Stimulated activated effector memory CD8-positive, alpha-beta T cell treated with anti-CD3 and anti-CD28 coated beads, Interleukin-12 subunit alpha, Interleukin-12 subunit beta, amount 100 ng/mL, for 72 hours (primary cell): ENCODE data around the gene RABGAP1L.
A peak's percentile ranks its signal among the peaks of the same experiment; 100 is the strongest.
"Not testable (repeated sequence)": the region's sequence is repeated elsewhere in the genome, so short reads cannot be mapped to it uniquely, and the experiment has no call there.

ENCODE experiments used
- ATAC-seq: fragments of 150-1000 bp; cut with Tn5 transposase; 2 replicates; pipeline ENCODE4 v1.10.0; 2021
- DNase-seq, 2 donors: peaks; one replicate each; pipeline ENCODE4 v3.0.0; 2021 to 2022; ENCODE audit warnings: low spot score in 2 of 2
- H3K27ac Mint-ChIP-seq: one replicate; pipeline ENCODE4 v1.8.0; 2022; ENCODE audit warnings: mild to moderate bottlenecking, mixed read lengths
- H3K36me3 Mint-ChIP-seq: one replicate; pipeline ENCODE4 v1.8.0; 2022; ENCODE audit warnings: mild to moderate bottlenecking, mixed read lengths
- H3K4me1 Mint-ChIP-seq: one replicate; pipeline ENCODE4 v1.8.0; 2022; ENCODE audit warnings: mixed read lengths
- H3K4me3 Mint-ChIP-seq: one replicate; pipeline ENCODE4 v1.8.0; 2022; ENCODE audit warnings: mild to moderate bottlenecking, mixed read lengths
- H3K9me3 Mint-ChIP-seq: one replicate; pipeline ENCODE4 v1.8.0; 2022; ENCODE audit warnings: mixed read lengths

Gene RABGAP1L

DNA sequence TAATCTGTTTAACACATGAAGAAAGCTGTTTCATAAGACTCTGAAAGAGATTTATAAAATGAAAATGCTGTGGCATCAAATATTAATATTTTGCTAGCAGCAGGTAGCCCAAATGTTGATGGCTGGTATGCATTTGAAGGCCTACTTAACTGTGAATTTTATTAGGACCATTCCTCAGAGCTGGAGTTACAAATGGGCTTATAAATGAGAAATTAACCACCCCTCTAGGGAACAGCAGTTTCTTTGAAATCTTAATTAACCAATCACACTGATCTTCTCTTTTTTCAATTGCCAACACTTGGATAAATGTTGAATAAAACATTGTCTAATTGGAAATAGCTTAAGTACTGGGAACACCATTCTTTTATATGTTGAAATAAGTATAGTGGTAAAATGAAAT, 418.4 kb downstream of the RABGAP1L start:
- Mint-ChIP-seq H3K27ac (no peak overlapping the region), H3K36me3 (no peaks in the 10 kb centered on the region), H3K4me3 (no peak overlapping the region), H3K9me3 (peaks cover 11% of the 10 kb centered on the region), H3K4me1 (no peaks in the 10 kb centered on the region)
- ATAC-seq = no peak
- DNase-seq = no peak

DNA sequence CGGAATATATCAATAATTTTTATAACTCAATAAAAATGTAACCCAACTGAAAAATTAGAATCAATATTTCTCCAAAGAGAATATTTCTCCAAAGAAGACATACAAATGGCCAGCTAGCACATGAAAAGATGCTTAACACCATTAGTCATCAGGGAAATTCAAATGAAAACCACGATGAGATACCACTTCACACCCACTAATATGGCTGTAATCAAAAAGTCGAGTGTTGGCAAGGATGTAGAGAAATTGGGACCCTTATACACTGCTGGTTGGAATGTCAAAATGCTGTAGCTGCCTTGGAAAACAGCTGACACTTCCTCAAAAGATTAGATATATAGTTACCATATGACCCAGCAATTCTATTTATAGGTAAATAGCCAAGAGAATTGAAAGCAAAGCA, 421.5 kb downstream of the RABGAP1L start:
- no peak overlapping the region for H3K4me3 Mint-ChIP-seq
- no peaks in the 10 kb centered on the region for H3K36me3 Mint-ChIP-seq
- no peak for DNase-seq

DNA sequence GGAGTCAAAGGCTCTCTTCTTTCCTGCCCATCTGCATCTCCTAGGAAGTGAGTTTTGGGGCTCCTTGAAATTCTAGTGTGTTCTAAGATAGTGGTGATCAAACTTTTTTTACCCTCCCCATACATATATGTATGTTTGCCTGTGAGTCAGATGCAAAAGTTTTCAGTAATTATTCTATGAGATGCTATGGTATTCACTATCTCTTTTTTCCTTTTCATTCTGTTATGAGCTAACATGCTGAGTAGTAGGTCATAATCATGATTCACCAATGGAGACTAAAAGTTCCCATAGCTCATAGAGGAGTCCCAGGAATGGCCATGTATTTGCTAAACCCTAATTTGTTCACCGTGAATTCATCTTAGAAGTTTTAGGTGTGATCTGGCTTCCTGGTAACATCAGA, 424.0 kb downstream of the RABGAP1L start:
- H3K9me3 Mint-ChIP-seq = peaks cover 3% of the 10 kb centered on the region
- no peak overlapping the region for H3K4me3 Mint-ChIP-seq
- no peak for ATAC-seq
- DNase-seq = no peak
- peak overlapping the region; percentile 13 for H3K27ac Mint-ChIP-seq
- H3K36me3 Mint-ChIP-seq = no peaks in the 10 kb centered on the region
- H3K4me1 Mint-ChIP-seq = no peaks in the 10 kb centered on the region

More for the DNA sequence above, 421.5 kb downstream of the RABGAP1L start:
- Mint-ChIP-seq H3K4me1 (no peaks in the 10 kb centered on the region), H3K9me3 (peaks cover 7% of the 10 kb centered on the region), H3K27ac (no peak overlapping the region)
- ATAC-seq = no peak

DNA sequence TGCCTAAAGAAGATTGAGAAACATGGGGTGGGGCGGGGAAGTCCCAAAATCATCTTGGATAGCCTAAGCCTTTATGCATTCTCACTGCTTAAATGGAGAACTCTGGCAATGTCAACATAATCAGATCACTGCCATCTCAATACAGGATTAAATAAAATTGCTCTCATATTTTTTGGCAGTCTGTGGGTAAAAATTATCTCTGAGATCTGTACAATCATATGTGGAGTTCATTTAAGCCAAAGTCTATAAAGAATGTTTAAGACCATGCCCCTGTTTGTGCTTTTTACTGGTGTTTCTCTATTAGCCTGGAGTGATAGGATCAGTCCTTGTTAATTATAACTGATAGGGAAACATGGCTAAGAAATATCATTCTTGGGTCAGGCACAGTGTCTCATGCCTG, 424.8 kb downstream of the RABGAP1L start:
- H3K36me3 Mint-ChIP-seq = no peaks in the 10 kb centered on the region
- peaks cover 5% of the 10 kb centered on the region for H3K9me3 Mint-ChIP-seq
- DNase-seq (no peak), ATAC-seq (no peak)
- no peak overlapping the region for H3K27ac Mint-ChIP-seq
- no peak overlapping the region for H3K4me3 Mint-ChIP-seq
- no peaks in the 10 kb centered on the region for H3K4me1 Mint-ChIP-seq

DNA sequence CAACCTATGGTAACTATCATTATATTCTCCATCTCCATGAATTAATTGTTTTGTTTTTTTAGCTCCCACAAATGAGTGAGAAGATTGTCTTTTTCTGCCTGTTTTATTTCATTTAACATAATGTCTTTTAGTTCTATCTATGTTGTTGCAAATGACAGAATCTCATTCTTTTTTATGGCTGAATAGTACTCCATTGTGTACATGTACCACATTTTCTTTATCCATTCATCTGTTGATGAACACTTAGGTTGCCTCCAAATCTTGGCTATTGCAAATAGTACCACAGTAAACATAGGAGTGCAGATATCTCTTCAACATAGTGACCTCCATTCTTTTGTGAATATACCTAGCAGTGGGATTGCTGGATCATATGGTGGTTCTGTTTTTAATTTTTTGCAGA, 429.3 kb downstream of the RABGAP1L start:
- not testable (repeated sequence) for H3K27ac Mint-ChIP-seq, H3K4me3 Mint-ChIP-seq, ATAC-seq, DNase-seq, H3K36me3 Mint-ChIP-seq, H3K9me3 Mint-ChIP-seq, H3K4me1 Mint-ChIP-seq

DNA sequence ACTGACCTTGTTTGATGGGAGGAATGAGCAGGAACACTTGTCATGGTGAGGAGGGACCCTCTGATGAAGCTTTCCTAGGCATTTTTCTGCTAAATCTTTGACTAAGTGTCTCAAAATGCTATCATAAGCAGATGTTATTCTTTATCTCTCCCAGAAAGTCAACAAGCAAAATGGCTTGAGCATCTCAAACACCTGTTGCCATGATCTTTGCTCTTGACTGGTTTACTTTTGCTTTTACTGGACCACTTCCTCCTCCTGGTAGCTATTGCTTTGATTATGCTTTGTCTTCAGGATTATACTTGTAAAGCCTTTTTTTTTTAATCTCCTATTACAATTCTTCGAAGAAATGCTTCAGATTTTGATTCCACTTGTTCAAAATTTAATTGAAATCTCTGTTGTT, 445.9 kb downstream of the RABGAP1L start:
- Mint-ChIP-seq H3K4me3 (no peak overlapping the region), H3K27ac (no peak overlapping the region), H3K9me3 (no peaks in the 10 kb centered on the region), H3K36me3 (no peaks in the 10 kb centered on the region), H3K4me1 (peaks cover 6% of the 10 kb centered on the region)
- DNase-seq = no peak
- ATAC-seq = no peak

DNA sequence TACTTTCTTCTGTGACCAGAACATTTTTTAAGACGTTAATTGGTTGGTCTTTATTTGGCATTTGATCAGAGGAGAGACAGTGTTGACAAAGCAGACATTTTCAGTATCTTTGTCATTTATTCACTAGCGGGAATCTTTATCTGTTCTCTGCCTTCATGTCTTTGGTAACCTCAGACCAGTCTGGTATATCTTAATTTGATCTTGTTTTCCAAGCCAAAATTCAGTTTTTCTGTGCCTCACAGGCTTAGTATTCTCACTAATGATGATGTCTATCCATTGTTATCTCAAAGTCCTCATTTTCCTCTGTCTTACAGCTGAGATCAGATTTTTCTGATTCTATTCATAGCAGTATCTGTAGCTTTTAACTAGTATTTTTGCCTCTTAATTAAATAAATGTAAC, 447.2 kb downstream of the RABGAP1L start:
- H3K4me1 Mint-ChIP-seq = peaks cover 6% of the 10 kb centered on the region
- ATAC-seq (no peak), DNase-seq (no peak)
- H3K36me3 Mint-ChIP-seq = no peaks in the 10 kb centered on the region
- no peaks in the 10 kb centered on the region for H3K9me3 Mint-ChIP-seq
- H3K27ac Mint-ChIP-seq = no peak overlapping the region
- no peak overlapping the region for H3K4me3 Mint-ChIP-seq

DNA sequence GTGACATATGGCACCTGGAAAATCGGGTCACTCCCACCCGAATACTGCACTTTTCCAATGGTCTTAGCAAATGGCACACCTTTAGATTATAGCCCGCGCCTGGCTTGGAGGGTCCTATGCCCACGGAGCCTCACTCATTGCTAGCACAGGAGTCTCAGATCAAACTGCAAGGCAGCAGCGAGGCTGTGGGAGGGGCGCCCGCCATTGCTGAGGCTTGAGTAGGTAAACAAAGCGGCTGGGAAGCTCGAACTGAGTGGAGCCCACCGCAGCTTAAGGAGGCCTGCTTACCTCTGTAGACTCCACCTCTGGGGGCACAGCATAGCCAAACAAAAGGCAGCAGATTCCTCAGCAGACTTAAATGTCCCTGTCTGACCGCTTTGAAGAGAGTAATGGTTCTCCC, 458.6 kb downstream of the RABGAP1L start:
- H3K4me1 Mint-ChIP-seq, H3K27ac Mint-ChIP-seq, H3K36me3 Mint-ChIP-seq, DNase-seq, H3K4me3 Mint-ChIP-seq, ATAC-seq: not testable (repeated sequence)
- peaks cover 11% of the 10 kb centered on the region for H3K9me3 Mint-ChIP-seq

DNA sequence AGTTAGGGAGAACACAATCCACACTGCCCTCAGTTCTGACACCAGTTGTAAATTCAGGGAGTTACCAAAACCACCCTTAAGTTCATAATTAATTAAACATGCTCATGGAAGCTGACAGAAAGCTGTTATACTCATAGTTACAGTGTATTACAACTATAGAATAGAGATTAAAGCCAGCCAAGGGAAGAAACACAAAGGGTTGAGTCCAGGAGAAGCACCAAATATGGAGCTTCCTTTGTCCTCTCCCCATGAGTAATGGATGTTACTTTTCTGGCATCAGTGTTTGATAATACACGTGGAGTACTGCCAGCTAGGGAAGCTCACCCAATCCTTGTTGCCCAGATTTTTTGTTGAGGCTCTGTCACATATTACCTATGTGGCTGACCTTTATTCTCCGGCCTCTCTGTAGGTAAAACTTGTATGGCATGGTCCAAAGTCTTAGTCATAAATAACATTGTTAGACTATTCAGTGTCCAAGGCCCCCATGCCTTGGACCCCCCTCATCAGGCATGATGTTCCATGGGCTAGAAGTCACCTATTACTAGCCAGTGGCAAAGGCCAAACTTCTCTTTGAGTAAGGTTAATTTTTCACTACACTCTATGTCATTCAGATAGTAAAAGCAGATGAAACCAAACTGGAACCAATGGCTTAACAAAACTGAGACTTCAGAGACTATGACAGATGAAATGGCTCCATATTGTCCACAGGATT, 464.2 kb downstream of the RABGAP1L start:
- Mint-ChIP-seq H3K27ac (no peak overlapping the region), H3K9me3 (peaks cover 11% of the 10 kb centered on the region), H3K4me3 (no peak overlapping the region), H3K4me1 (no peaks in the 10 kb centered on the region), H3K36me3 (no peaks in the 10 kb centered on the region)
- no peak for DNase-seq
- ATAC-seq = no peak

DNA sequence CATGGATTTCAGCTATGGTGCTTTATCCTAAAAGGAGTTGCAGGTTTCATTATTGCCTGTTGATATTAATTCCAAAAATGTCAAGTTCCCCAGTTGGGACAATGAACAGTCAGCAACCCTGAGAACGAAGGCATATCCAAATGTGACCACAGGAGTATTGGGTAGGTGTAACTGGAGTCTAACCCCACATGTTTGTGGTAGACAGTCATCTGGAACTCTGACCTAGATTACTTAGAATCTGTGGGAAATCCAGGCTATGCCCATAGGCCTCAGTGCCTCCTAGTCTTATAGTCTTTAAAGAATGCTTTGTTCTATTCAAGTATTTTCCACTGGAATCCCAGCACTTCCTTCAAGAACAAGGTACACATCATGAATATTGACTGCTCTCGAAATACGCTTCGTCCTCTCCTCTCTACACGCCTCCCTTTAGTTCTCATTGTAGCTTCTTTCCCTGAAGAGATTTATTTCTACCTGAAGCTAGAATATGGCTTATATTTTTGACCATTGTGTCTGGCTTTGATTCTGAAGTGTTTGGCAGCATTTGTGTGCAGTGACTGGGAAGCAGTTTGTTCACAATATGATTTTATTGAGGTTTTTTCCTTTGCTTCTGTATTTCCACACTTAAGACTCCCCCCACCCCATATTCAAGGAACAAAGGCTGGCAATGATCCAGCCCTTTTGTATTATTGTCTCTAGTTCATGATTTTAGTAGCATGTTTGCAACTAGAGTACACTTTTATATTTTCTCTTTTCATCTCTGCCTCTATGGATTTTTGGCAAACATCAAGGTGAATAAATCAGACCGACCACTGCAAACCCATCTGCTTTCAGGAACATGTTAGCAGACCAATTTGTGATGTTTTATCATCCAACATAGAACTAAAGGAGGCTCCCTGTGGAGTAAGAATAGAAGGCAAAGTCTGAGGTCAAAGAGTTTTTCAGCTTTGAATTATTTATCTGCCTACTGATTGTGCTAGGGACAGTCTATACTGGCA, 467.0 kb downstream of the RABGAP1L start:
- H3K9me3 Mint-ChIP-seq = peaks cover 2% of the 10 kb centered on the region
- no peak overlapping the region for H3K27ac Mint-ChIP-seq
- H3K36me3 Mint-ChIP-seq = no peaks in the 10 kb centered on the region
- H3K4me3 Mint-ChIP-seq = no peak overlapping the region
- DNase-seq = no peak
- no peak for ATAC-seq
- H3K4me1 Mint-ChIP-seq = no peaks in the 10 kb centered on the region

DNA sequence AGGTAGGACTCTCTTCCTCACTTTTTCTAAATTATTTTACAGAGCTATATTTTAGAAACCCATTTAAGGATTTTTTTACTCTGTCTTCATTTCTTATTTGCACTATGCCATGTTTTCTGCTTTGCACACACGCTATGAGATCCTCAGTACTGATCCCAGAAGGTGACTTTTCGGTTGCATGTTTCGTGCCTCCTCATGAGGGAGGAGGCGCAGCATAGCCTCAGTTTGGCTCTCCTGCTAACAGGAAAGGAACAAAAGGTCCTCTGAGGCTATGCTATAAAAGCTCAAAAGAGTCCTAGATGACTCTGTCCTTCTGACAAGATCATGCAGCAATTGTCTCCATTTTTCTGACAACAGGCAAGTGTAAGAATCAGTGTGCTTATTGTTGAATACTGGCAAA, 478.2 kb downstream of the RABGAP1L start:
- no peaks in the 10 kb centered on the region for H3K9me3 Mint-ChIP-seq
- no peak overlapping the region for H3K27ac Mint-ChIP-seq
- H3K4me1 Mint-ChIP-seq = no peaks in the 10 kb centered on the region
- DNase-seq (no peak), ATAC-seq (no peak)
- no peak overlapping the region for H3K4me3 Mint-ChIP-seq
- peaks cover 12% of the 10 kb centered on the region for H3K36me3 Mint-ChIP-seq

DNA sequence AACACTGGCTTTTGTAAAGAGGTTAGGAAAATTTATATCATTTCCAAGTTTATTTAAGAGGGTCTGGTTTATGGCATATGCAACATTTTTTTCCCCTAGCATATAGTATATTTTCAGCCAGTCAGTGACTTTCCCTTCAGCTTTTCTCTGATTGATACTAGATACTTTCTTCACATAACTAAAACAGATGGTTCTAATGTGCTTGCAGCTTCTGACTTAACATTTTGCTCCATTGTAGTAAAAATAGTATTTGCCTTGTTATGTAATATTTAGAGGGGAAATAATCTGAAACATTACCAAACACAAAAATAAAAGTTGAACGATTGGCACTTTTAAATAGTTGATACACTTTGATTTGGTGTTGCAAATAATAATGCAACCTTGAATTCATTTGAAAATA, 480.1 kb downstream of the RABGAP1L start:
- Mint-ChIP-seq H3K27ac (no peak overlapping the region), H3K36me3 (peaks cover 12% of the 10 kb centered on the region)
- no peak for ATAC-seq

DNA sequence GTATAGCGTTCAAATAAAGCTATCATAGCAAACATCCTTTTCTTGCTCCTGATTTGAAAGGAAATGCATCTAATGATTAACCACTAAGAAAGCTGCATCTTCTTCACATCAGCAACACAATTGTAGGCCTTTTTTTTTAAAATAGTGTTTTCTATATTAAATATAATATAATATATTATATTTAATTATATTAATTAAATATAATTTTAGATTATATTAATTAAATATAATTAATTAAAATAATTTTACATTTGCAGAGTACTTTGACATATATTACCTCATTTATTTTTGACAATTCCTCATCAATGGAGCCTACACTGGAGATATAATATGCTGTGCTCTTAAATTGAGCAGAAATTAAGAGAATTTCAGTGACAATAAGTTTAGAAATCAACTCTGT, 481.5 kb downstream of the RABGAP1L start:
- Mint-ChIP-seq H3K4me1 (no peaks in the 10 kb centered on the region), H3K36me3 (peaks cover 12% of the 10 kb centered on the region), H3K9me3 (no peaks in the 10 kb centered on the region), H3K4me3 (no peak overlapping the region), H3K27ac (no peak overlapping the region)
- DNase-seq = no peak
- no peak for ATAC-seq

More for the DNA sequence above, 480.1 kb downstream of the RABGAP1L start:
- DNase-seq = no peak
- Mint-ChIP-seq H3K4me3 (no peak overlapping the region), H3K9me3 (no peaks in the 10 kb centered on the region), H3K4me1 (no peaks in the 10 kb centered on the region)

DNA sequence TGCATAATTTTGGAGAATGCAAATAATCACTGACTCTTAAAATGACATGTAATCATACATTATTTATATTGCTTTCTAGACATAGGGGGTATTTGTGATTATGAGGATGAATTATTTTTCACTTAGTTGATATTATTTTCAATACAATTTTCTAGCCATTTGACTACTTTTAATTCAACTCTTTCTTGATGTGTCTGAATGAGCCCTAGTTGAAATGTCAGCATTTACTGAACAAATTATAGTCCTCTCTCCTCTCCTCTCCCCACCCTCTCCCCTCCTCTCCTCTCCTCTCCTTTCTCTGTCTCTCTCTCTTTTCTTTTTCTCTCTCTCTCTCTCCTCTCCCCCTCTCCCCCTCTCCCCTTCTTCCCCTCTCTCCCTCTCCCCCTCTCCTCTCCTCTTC, 483.1 kb downstream of the RABGAP1L start:
- DNase-seq = no peak
- no peak for ATAC-seq
- no peak overlapping the region for H3K27ac Mint-ChIP-seq
- peaks cover 7% of the 10 kb centered on the region for H3K4me1 Mint-ChIP-seq
- H3K4me3 Mint-ChIP-seq = no peak overlapping the region
- H3K36me3 Mint-ChIP-seq = peaks cover 7% of the 10 kb centered on the region
- no peaks in the 10 kb centered on the region for H3K9me3 Mint-ChIP-seq

DNA sequence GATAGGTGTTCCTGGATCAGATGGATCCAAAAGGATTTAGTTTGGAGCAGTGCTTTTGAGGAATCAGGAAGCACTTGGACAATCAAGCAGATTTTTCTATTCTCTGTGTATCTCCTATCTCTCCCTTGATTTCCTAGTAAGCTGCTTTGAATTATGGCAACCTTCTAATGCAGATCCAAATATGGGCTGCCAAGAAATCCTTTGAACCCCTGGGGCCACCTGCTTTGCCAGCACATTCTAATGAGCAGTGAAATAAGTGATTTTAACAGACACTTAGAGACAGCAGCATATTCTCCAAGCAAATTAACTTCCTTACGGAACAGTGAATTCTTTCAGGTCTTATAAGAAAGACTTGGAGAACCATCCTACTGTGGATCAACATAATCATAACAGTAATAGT, 483.9 kb downstream of the RABGAP1L start:
- no peak overlapping the region for H3K4me3 Mint-ChIP-seq
- H3K4me1 Mint-ChIP-seq = peaks cover 16% of the 10 kb centered on the region
- ATAC-seq = no peak
- peaks cover 2% of the 10 kb centered on the region for H3K9me3 Mint-ChIP-seq
- no peaks in the 10 kb centered on the region for H3K36me3 Mint-ChIP-seq
- DNase-seq = no peak
- no peak overlapping the region for H3K27ac Mint-ChIP-seq

DNA sequence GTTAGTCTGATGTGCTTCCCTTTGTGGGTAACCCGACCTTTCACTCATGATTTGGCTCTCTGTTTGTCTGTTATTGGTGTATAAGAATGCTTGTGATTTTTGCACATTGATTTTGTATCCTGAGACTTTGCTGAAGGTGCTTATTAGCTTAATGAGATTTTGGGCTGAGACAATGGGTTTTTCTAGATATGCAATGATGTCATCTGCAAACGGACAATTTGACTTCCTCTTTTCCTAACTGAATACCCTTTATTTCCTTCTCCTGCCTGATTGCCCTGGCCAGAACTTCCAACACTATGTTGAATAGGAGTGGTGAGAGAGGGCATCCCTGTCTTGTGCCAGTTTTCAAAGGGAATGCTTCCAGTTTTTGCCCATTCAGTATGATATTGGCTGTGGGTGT, 490.3 kb downstream of the RABGAP1L start:
- H3K4me3 Mint-ChIP-seq, H3K36me3 Mint-ChIP-seq: not testable (repeated sequence)

More for the DNA sequence above, 490.3 kb downstream of the RABGAP1L start:
- not testable (repeated sequence) for DNase-seq, ATAC-seq, H3K27ac Mint-ChIP-seq, H3K9me3 Mint-ChIP-seq
- peaks cover 35% of the 10 kb centered on the region for H3K4me1 Mint-ChIP-seq
